Activated CD4-positive, alpha-beta T cell treated with anti-CD3 and anti-CD28 coated beads for 4 hours (primary cell): ENCODE measurements around the gene LZTR1.

Experiments used
- DNase-seq, 2 donors: peaks; one replicate each; pipeline ENCODE4 v3.0.0-alpha.2; 2020

LZTR1 gene

DNA sequence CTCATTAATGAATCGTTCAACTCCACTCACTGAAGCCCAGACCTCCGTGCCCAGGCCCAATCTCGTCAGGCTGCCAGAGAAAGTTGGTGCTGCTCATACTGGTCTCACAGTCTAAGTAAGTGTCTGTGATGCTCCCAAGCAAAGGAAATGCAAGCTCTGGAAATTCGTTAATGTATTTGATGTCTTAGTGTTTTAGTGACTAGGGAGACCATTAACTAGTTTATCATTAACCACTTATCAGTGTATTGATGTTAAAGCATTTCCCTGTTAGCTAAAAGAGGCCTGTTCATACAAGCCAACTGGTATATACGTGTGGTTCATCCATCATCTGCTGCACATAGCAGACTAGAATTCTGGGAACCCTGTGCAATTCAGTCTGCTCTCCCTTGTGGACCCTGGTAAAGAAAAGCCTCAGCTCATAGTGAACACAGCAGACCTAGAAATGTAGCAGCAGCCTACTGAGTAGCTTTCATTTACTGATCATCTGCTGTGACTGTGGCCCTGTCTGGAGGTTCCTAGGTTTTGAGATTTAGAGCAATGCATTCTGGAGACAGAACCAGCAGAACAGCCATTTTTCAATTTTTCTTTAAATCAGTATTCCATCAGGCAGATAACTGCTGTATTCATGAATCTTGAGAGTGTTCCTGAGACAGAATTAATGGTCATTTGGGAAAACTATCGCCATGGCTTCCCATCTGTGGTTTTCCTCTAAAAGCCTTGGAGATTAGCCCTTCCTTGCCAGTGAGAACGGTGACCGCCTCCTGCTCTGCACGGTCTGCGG, 30.8 kb upstream of the LZTR1 start:
- no peak for DNase-seq

DNA sequence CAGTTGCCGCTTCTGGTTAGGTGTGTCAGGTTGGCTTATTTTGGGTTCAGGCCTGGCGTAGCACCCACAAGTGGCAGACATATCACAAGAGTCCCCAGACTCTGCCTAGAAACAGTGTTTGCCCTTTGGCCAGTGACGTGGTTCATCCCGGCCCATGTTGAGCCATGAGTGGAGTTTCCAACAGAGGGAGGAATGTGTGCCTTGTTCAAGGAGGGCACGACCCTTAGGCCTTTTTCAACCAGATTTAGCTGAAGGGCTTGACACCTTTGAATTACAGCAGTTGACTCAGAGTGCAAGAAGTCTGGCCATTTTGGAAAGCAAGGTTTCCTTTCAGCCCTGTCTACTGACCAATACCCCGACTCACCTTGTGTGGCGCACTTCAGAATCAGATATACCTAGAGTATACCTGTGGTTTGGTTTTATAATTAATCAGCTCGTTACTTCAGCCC, 30.1 kb upstream of the LZTR1 start:
- DNase-seq, result no peak

DNA sequence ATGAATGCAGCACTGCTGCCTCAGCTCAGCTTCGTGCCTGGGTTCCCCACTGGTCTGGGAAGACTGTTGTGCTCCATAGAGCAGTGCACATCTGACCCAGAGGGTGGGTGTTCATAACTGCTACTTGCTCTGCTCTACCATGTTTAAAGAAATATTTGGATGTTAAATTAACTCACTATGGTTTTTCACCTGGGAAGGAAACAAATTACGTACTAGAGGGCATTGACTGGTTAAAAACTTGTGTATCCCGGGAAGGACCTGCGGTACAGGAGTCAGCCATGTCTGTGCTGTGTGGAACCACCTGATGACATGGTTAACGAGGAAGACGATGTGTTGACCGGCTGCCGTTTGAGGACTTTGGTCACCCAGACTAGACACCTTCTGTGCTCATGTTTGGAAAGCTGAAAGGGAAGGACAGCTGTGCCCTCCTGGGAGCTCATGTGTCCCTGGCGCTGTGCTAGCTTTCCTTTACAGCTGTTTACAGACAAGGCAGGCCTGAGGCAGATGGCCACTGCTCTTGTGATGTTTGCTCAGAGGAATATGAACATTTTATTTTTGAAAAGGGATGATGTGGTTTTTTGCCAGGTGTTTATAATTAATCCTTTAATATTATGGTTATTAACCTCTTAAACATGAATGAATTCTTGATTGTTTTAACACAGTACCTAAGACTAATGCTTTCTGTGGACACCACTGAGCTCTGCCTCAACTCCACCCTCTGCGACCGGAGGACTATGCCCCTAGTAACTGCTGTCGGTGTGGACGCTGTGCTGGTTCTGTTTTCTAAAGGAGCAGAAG, 29.4 kb upstream of the LZTR1 start:
- no peak for DNase-seq

DNA sequence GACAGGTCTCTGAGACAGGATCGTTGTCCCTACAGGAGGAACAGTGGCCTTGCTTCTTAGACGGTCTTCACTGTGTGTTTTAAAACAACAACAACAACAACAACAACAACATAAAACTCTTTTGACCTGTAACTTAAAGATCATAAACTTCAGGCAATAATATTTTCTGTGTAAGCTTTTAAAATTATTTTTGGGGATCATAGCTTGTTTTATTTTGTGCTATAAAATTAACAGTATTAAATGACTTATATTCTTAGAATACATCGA, 28.8 kb upstream of the LZTR1 start:
- DNase-seq, result no peak

DNA sequence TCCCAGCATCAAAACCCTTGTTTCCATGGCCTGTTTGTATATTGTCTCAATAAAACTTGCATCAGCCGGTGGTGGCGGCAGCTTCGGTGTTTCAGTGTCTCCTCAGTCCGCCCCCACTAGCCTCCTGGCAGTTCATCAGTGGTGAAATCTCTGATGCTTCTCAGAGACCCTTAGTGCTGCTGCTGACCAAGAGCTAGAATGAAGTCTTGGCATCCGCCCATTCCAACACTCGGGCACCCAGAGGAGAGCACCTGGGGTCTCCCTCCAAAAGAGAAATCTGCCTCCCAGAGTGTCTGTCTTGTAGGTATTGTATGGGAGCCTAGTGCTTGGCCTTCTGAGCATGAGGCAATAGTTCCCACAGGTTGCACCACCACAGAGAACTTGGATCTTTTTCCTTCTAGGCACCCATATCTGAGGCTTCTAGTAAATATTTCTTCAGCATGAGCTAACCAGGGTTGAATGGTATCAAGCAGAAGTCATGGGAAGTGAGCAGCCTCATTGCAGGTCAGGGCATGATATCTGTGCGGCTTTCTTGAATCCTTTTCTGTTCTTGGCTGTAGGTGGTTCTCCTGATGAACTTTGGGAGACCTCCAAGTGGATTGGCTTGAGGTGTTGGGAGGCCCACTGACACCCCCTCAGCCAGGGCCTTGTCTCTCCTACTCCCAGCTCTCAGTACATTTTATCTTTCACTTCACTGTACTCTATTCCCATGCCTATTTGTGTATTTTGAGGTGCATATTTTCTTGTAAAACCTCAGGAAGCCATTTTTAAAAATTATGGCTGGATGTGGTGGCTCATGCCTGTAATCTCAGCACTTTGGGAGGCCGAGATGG, 28.2 kb upstream of the LZTR1 start:
- DNase-seq, result no peak

DNA sequence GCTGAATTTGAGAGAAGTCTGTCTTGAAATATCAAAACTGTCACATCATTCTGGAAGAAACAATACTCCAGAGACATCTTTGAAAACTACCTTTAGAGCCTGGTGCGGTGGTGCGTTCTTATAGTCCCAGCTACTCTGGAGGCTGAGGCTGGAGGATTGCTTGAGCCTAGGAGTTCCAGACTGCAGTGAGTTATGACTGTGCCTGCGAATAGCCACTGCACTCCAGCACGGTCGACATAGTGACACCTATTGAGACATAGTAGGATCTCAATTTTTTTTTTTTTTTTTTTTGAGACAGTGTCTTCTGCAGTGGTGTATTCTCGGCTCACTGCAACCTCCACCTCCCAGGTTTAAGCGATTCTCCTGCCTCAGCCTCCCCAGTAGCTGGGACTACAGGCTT, 26.5 kb upstream of the LZTR1 start:
- no peak for DNase-seq

DNA sequence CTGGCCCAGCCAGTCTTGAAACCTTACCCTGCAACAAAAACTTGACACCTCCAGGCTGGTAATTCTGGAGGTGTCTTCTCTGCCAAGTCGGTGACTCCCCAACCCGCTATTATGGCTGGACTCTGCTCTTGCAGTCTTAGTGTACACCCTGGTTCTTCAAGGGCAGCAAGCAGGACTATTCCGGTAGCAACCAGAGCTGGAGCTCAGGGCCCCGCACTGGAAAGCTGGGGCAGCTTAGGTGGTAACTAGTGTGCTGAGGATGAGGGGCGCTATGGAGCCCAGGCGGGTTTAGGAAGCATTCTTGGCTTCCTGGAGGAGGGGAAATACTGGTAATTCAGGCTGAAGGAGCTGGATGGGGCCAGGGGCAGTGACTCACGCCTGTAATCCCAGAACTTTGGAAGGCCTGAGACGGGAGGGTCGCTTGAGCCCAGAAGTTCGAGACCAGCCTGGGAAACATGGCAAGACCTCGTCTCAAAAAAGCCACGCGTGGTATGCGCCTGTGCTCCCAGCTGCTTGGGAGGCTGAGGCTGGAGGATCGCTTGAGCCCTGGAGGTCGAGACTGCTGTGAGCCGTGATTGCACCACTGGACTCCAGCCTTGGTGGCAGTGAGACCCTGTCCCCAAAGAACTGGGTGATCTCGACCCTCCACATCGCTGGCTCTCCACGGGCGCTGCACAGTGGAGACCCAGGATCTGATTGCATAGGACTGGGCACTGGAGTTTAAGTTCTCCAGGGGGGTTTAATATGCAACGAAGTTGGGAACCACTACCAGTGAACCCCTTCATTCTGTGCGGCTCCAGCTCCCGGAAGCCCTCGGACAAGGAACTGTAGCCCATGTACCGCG, 25.6 kb upstream of the LZTR1 start:
- no peak for DNase-seq

DNA sequence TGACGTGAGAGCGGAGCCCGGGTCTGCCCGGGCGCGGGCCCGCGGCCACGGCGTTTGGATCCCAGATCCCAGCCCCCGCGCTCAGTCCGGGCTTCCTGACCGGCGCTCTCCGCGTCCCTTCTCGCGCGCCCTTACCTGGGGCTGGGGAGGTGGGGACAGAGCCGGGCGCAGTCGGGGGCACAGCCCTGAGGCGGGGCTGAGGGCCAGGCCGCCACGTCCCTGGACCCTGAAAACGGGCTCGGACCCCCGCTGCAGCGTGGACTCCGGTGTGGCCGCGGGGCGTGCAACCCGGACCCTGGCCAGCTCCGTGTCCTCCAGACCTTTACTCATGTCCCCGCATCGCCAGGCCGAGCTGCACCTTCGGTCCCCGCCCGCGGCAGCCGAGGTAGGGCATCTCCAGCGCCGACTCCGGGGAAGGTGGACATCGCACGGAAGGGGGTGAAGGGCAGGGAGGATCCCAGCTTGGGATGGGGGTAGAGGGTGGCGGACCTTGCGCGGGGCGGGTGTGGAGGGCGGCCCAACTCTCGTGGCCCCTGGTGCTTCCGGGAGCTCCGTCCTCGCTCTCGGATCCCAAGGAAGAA, 24.9 kb upstream of the LZTR1 start:
- DNase-seq, result no peak

DNA sequence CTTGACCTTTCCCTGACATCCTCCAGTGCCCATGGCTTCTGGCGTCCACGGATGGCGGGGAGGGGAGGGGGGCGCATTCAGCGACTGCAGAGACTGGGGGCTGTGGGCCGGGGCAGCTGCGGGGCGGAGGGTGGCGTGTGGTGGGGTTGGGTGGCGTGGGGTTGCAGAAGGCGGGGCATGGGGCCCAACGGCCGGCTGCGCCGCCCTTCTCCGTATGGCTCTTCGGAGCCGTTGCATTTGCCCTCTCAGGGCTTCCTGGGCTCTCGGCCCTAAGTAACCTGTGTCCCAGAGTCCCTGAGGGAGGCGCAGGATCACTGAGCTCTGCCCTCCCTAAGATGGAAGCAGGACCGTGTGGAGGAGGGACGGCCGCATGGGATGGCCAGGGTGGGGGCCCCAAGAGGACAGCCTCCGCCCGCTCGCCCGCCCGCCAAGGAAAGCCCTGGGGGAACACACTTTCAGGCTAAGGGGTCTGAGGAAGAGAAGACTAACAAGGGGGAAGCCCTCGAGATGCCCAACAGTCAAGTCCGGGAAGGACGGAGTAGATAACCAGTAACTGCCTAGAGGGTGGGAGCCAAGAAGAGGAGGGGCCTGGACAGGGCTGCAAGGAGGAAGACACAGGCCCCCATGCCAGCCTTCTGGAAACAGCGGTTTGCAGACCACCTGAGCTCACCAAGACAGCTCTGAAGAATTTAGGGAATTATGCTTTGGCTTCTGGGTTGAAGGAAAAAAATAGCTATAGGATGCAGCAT, 24.2 kb upstream of the LZTR1 start:
- no peak for DNase-seq

DNA sequence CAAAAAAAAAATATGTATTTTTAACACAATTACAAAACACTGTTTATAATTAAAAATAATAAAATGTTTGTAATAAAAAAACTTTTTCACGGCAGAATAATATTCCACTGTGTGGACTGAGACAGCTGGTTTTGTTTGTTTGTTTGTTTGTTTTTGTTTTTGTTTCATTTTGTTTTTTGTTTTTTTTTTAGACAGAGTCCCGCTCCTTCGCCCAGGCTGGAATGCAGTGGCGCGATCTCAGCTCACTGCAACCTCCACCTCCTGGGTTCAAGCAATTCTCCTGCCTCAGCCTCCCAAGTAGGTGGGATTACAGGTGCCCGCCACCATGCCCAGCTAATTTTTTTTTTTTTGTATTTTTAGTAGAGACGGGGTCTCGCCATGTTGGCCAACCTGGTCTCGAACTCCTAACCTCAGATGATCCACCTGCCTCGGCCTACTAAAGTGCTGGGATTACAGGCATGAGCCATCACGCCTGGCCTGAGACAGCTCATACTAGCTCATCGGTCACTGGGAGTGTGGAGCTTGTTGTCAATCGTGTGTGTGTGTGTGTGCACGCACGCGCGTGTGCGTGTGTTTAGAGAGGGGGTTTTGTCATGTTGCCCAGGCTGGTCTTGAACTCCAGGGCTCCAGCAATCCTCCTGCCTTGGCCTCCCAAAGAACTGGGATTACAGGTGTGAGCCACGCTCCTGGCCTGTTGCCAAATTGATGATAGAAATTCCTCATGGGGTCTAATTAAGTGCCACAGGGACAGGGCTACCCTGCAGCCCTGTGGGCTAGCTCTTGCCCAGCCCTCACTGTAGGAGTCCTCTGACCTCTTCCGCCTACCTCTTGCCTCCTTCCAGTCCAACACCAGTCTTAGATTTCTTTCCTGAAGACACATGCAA, 22.3 kb upstream of the LZTR1 start:
- no peak for DNase-seq

DNA sequence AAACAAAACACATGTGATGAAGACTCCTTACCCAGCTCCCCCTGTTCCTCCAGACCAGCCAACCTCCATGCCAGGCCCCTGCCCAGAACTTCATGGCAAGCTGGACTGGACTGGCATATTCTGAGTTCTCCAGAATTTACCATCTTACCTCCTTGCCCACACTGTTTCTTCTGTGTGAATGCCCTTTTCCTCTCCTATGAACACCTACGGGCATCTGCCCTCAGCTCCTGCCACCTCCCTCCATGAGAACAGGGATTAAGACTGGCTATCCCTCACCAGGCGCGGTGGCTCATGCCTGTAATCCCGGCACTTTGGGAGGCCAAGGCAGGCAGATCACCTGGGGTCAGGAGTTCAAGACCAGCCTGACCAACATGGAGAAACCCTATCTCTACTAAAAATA, 21.5 kb upstream of the LZTR1 start:
- no peak for DNase-seq

DNA sequence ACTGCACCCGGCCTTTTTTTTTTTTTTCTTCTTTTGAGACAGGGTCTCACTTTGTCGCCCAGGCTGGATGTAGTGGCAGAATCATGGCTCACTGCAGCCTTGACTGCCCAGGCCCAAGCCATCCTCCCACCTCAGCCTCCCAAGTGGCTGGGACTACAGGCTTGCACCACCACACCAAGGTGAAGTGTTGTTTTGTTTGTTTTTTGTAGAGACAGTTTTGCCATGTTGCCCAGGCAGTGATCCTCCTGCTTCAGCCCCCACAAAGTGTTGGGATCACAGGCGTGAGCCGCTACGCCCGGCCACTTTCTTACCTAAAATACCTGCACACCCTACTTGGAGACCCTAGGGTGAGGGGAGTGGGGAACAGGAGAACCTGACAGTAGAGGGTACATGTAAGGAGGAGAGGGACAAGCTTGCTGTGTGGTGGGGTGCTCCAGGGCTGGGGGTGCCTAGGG, 19.6 kb upstream of the LZTR1 start:
- DNase-seq, result no peak

DNA sequence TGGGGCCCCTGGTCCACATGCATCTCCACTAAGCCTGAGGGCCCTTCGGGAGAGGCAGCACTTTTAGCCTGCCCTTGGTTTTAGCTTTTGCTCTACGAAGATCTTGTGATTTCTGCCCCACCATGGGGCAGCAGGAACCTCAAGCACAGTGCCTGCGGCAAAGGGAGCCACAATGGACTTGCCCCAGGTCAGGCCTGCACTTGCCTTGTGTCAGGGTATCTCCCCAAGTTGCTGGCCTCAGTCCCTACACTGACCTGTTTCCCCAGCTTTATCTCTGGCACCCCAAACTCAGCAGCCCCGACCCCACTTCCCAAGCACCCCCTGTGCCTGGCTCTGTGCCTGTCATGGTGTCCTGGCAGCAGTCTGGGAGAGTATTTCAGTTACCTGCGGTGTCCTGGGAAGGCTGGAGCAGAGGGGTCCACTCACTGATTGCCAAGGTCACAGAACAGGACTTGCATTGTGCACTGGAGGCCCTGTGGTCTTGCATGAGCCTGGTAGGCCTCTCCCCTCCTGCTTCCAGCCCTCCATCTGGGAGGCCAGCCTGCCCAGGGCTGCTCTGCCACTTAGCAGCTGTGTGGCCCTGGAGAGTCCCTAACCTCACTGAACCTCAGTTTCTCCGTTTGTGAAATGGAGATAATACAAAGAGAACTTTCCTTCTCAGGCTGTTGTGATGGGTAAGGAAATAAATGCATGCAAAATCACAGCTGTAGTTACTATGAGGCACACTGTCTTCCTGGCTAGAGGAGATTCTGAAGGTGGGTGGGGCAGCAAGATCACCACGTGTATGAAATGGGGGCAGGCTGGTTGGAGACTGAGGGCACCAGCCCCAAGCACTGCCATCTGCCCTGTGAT, 18.7 kb upstream of the LZTR1 start:
- DNase-seq, result no peak

DNA sequence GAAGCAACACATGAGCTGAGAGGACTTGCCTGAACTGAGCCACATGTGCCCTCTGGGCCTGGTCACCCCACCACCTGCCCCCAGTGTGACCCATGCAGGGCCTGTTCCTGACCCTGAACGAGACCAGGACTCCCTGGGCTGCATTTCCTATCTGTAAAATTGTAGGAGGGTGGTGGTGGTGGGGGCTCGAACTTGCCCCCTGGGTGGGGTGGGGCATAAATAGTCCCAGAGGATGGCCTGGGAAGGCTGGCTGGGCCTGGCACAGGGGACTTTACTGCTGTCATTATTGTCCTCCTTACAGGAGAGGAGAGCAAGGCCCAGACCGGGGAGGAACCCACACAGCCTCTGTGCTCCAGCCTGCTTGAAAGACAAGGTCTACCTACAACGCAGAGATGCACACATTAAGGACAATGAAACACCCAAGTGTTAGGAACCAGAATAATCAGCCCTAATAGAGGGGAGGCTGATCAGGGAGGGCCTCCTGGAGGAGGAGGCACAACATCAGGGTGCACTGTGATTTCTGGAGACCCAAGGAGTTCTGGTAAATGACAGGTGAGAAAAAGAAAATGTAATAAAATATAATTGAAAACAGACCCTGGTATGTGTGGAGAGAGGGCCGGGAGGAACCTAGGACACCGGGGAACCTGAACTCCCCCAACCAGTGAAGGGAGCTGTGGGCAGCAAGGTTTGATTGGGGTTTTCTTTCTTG, 17.9 kb upstream of the LZTR1 start:
- DNase-seq, result no peak

DNA sequence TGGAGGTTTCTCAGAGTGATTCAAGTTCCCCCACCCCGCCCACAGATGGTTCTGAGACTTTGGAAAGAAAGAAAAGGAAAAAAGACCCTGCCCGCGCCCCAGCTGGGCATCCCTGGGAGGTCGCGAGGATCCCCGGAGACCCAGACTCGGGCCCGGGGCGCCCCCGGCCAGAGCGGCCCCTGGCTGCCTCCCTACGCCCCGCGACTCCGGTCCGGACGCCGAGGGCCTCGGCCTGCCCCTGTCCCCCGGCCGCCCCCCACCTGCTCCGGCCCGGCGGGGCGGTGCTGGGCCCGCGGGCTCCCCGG, 17.3 kb upstream of the LZTR1 start:
- peak in 1 of 2 donors; percentile 26 for DNase-seq

DNA sequence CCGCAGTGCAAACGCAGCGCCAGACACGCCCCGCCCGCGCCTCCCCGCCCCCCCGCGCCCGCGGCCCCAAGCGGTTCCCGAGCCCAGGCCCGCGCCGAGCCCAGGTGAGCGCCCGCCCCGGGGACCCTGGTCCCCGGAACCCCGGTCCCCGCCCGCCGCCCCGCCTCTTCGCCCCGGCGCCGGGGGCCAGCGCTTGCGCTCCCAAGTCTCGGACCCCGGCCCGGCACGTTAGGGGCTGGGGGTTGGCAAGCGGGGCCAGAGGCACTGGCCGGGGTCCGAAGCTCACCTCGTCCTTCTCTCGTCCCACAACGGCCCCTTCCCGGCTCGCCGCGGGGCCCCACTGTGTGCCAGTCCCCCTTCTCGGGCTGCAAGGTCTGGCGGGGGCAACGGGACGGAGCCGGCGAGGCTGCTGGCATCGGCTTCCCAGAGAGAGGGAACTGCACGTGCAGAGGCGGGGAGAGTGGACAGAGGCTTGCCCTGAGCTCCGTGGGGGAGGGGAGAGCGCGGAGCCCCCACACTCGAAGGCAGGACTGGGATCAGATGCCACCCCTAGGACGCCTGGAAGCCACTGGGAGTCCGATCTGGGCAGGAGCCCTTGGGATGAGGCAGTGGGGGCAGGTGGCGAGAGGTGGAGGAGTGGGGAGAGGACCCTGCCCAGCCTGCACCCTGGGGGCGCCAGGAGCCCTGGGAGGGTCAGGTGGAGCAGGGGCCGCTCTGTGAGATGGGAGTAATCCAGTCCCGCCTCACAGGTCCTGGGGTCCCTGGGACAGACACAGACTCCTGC, 16.8 kb upstream of the LZTR1 start:
- DNase-seq, result no peak

DNA sequence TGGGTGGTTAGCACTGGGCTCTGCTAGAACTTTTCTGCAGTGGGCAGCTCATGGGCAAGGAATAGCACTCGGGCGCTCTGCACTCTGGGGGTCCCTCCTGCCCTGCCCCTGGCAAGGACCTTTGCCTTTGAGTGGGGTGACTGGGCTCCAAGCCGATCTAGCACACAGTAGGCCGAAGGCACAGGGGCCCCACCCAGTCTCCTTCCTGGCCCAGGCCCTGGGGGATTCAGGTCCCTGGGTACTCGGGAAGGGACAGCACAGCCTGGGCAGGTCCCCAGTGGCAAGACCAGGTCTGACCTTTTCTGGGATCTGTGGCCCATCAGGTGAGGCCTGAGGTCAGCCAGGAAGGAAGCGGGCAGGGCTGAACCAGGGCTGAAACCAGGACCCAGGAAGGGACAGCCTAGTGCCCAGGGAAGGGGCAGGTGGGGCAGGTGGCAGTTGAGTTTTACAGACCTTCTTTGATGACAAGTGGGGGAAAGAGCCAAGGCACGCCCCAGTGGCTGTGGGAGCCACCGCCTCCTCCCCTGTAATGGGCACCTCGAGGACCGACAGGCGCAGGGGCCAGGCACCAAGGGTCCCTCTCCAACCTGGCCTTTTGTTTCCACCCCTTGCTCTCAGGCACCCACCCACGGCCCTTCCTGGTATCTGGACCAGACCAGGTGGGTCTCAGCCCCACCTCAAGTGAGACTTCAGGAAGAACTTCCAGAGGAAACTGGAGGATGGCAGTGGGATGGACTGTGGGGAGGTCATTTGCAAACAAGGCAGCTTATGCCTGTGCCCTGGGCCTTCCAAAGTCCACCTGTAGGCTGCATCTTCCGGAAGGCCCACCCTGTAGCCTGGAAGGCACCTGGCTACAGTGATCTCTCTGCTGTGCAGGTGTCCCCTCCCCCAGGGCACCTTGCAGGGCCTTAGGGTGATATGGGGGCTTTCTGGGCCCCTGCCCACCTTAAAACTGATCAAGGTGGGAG, 15.9 kb upstream of the LZTR1 start:
- no peak for DNase-seq
